HUES64 (cell line): ENCODE results near the gene BLCAP. TPM values are rescaled to one million over a fixed set of nuclear protein-coding genes. Genes with fewer than 3 reads are reported as not detected.
"Not testable (repeated sequence)": the region's sequence is repeated elsewhere in the genome, so short reads cannot be mapped to it uniquely, and the experiment has no call there.

Experiments
- H3K27ac ChIP-seq: 2 replicates; pipeline ENCODE4 v1.7.0; 2013; ENCODE audit warnings: low read depth, low read length, inconsistent platforms
- H3K27me3 ChIP-seq: 2 replicates; pipeline ENCODE4 v1.6.1; 2013; ENCODE audit warnings: mild to moderate bottlenecking, low read length; ENCODE audit not compliant: insufficient read depth
- H3K36me3 ChIP-seq: 2 replicates; pipeline ENCODE4 v1.6.1; 2013; ENCODE audit warnings: mild to moderate bottlenecking, low read length; ENCODE audit not compliant: insufficient read depth
- H3K4me1 ChIP-seq: 2 replicates; pipeline ENCODE4 v1.6.1; 2013; ENCODE audit warnings: mild to moderate bottlenecking, low read length, moderate library complexity; ENCODE audit not compliant: insufficient read depth
- H3K4me3 ChIP-seq: 2 replicates; pipeline ENCODE4 v1.5.1; 2013; ENCODE audit warnings: mild to moderate bottlenecking, low read length, moderate library complexity
- H3K9ac ChIP-seq: 2 replicates; pipeline ENCODE4 v1.6.1; 2013; ENCODE audit warnings: mild to moderate bottlenecking, low read depth, low read length
- H3K9me3 ChIP-seq: 2 replicates; pipeline ENCODE4 v1.6.1; 2013; ENCODE audit warnings: low read depth, low read length; ENCODE audit not compliant: insufficient read depth
- WGBS: fragments of 150-250, 120-280 bp; methylation state at CpG from one replicate; pipeline ENCODE4 v1.1.7; 2013; ENCODE audit warnings: missing lambda C conversion rate; 5-methylcytosine and 5-hydroxymethylcytosine counted together
- polyA plus RNA-seq, 2 experiments: library from polyadenylated mRNA; stranded (reverse); fragments of 50-300 nt; gene quantifications; one replicate each; pipeline ENCODE4 v1.2.3, GENCODE V29; 2013

The BLCAP gene
- 29.9 TPM for polyA plus RNA-seq (2013, experiment 1 of 2)
- 35.1 TPM for polyA plus RNA-seq (2013, experiment 2 of 2)

- Histone ChIP-seq H3K4me1 (peaks cover 28% of the 10 kb centered on the region), H3K9ac (peak within 1 kb of the TSS; percentile 95), H3K27ac (peak within 1 kb of the TSS; percentile 97), H3K36me3 (no peaks in the 10 kb centered on the region), H3K9me3 (no peaks in the 10 kb centered on the region), H3K27me3 (no peaks in the 10 kb centered on the region), H3K4me3 (peak within 1 kb of the TSS; percentile 87)
- under 1% methylated on average over 62 of the region's 62 CpGs for WGBS
These were observed at the start of gene BLCAP for GRCh38 chr20:37527638-37528445. BLCAP (minus strand) TSS chr20:37527876; CDS start chr20:37519174, 8,702 bp downstream.

- H3K4me1 ChIP-seq, H3K9ac ChIP-seq, H3K27me3 ChIP-seq, H3K9me3 ChIP-seq, H3K27ac ChIP-seq, H3K4me3 ChIP-seq, H3K36me3 ChIP-seq: not testable (repeated sequence)
- 92% methylated on average over 4 of the region's 4 CpGs for WGBS
These were observed 49.8 kb upstream of the BLCAP start for GRCh38 chr20:37577436-37577835.

GRCh38 chr20:37576911-37577310 lies 49.2 kb upstream of the BLCAP start:
- H3K36me3 ChIP-seq: no peaks in the 10 kb centered on the region
- WGBS: 90% methylated on average over 1 of the region's 1 CpG
- no peaks in the 10 kb centered on the region for H3K4me1 ChIP-seq
- no peak overlapping the region for H3K4me3 ChIP-seq
- H3K27ac ChIP-seq: no peak overlapping the region
- no peaks in the 10 kb centered on the region for H3K27me3 ChIP-seq
- no peak overlapping the region for H3K9ac ChIP-seq
- H3K9me3 ChIP-seq: no peaks in the 10 kb centered on the region

- Histone ChIP-seq H3K9me3 (no peaks in the 10 kb centered on the region), H3K9ac (no peak overlapping the region), H3K27me3 (no peaks in the 10 kb centered on the region), H3K27ac (no peak overlapping the region), H3K4me1 (no peaks in the 10 kb centered on the region), H3K4me3 (no peak overlapping the region), H3K36me3 (no peaks in the 10 kb centered on the region)
- 47% methylated on average over 1 of the region's 1 CpG for WGBS
These were observed 48.2 kb upstream of the BLCAP start for GRCh38 chr20:37575884-37576283.

GRCh38 chr20:37574199-37574890 lies 46.7 kb upstream of the BLCAP start:
- Histone ChIP-seq H3K4me3 (no peak overlapping the region), H3K9me3 (no peaks in the 10 kb centered on the region), H3K9ac (no peak overlapping the region), H3K4me1 (no peaks in the 10 kb centered on the region), H3K27ac (no peak overlapping the region), H3K27me3 (no peaks in the 10 kb centered on the region), H3K36me3 (no peaks in the 10 kb centered on the region)
- WGBS: 94% methylated on average over 5 of the region's 5 CpGs

GRCh38 chr20:37573626-37574198 lies 46.0 kb upstream of the BLCAP start:
- no peak overlapping the region for H3K27ac ChIP-seq
- no peaks in the 10 kb centered on the region for H3K27me3 ChIP-seq
- no peak overlapping the region for H3K4me3 ChIP-seq
- H3K4me1 ChIP-seq: no peaks in the 10 kb centered on the region
- H3K9me3 ChIP-seq: no peaks in the 10 kb centered on the region
- no peak overlapping the region for H3K9ac ChIP-seq
- no peaks in the 10 kb centered on the region for H3K36me3 ChIP-seq
- WGBS: 79% methylated on average over 9 of the region's 9 CpGs

- no peaks in the 10 kb centered on the region for H3K9me3 ChIP-seq
- WGBS: 86% methylated on average over 6 of the region's 6 CpGs
- no peaks in the 10 kb centered on the region for H3K36me3 ChIP-seq
- peaks cover 10% of the 10 kb centered on the region for H3K27me3 ChIP-seq
- H3K4me1 ChIP-seq: peaks cover 15% of the 10 kb centered on the region
- H3K4me3 ChIP-seq: no peak overlapping the region
- no peak overlapping the region for H3K27ac ChIP-seq
- H3K9ac ChIP-seq: no peak overlapping the region
These were observed 43.4 kb upstream of the BLCAP start for GRCh38 chr20:37571033-37571432.

- peaks cover 18% of the 10 kb centered on the region for H3K4me1 ChIP-seq
- H3K9ac ChIP-seq: no peak overlapping the region
- no peak overlapping the region for H3K27ac ChIP-seq
- H3K4me3 ChIP-seq: no peak overlapping the region
- no peaks in the 10 kb centered on the region for H3K36me3 ChIP-seq
- peaks cover 11% of the 10 kb centered on the region for H3K27me3 ChIP-seq
- WGBS: 100% methylated on average over 1 of the region's 1 CpG
- H3K9me3 ChIP-seq: no peaks in the 10 kb centered on the region
These were observed 42.7 kb upstream of the BLCAP start for GRCh38 chr20:37570419-37570818.

GRCh38 chr20:37567671-37568588 lies 40.3 kb upstream of the BLCAP start:
- Histone ChIP-seq H3K9ac (peak overlapping the region; percentile 16; the same call in 1 of the 2 replicates), H3K27me3 (peaks cover 15% of the 10 kb centered on the region), H3K4me3 (peak overlapping the region; percentile 43), H3K27ac (peak overlapping the region; percentile 49; the same call in 1 of the 2 replicates), H3K9me3 (no peaks in the 10 kb centered on the region), H3K4me1 (peaks cover 24% of the 10 kb centered on the region), H3K36me3 (no peaks in the 10 kb centered on the region)
- WGBS: 6% methylated on average over 7 of the region's 13 CpGs

GRCh38 chr20:37567331-37567665 lies 39.6 kb upstream of the BLCAP start:
- Histone ChIP-seq H3K36me3 (no peaks in the 10 kb centered on the region), H3K27me3 (peaks cover 15% of the 10 kb centered on the region), H3K4me1 (peaks cover 24% of the 10 kb centered on the region), H3K4me3 (peak overlapping the region; percentile 43), H3K27ac (no peak overlapping the region), H3K9ac (no peak overlapping the region), H3K9me3 (no peaks in the 10 kb centered on the region)
- WGBS: 20% methylated on average over 6 of the region's 7 CpGs
